OCI-LY7 (cell line): Measurements from ENCODE around the gene ACD. TPM values are rescaled to one million over a fixed set of nuclear protein-coding genes. Genes with fewer than 3 reads are reported as not detected.

Experiments
- BruUV-seq: library from RNA; stranded (reverse); fragments of 400-500 nt; replicated peaks from 2 replicates; lab custom pipeline; 2021; lab: Mats Ljungman, UMichigan
- CTCF ChIA-PET: fragments of 300-600 bp; sonication (Branson Sonifier 250); formaldehyde crosslinking; loops from one replicate; lab custom pipeline; 2022; ENCODE audit warnings: antibody characterized with exemption; ENCODE audit not compliant: unreplicated experiment; lab: Charles Lee
- POLR2A ChIA-PET: fragments of 300-600 bp; sonication (Branson Sonifier 250); formaldehyde crosslinking; loops from one replicate; lab custom pipeline; 2022; ENCODE audit warnings: antibody characterized with exemption; lab: Charles Lee
- DNase-seq: peaks from one replicate; pipeline ENCODE4 v3.0.0-alpha.2; 2015; ENCODE audit warnings: low spot score
- H2AFZ ChIP-seq: fragments of 200-600 bp; sonication (generic), shearing (Covaris generic); 2 replicates; pipeline ENCODE4 v1.6.1; 2014; ENCODE audit warnings: mild to moderate bottlenecking, antibody characterized with exemption, low read length, moderate library complexity
- H3K27ac ChIP-seq: fragments of 200-600 bp; sonication (generic); 2 replicates; pipeline ENCODE4 v1.5.1; 2014; ENCODE audit warnings: mixed run types, low read depth, mild to moderate bottlenecking, moderate library complexity, low read length, inconsistent platforms; ENCODE audit not compliant: poor library complexity, severe bottlenecking
- H3K36me3 ChIP-seq: fragments of 200-600 bp; sonication (generic); 2 replicates; pipeline ENCODE4 v1.6.1; 2014; ENCODE audit warnings: mild to moderate bottlenecking, antibody characterized with exemption, low read length, moderate library complexity, mixed read lengths; ENCODE audit not compliant: insufficient read depth
- H3K4me1 ChIP-seq: fragments of 200-600 bp; sonication (generic); 2 replicates; pipeline ENCODE4 v1.5.1; 2014; ENCODE audit warnings: mild to moderate bottlenecking, low read length; ENCODE audit not compliant: insufficient read depth, poor library complexity, severe bottlenecking
- H3K4me2 ChIP-seq: fragments of 200-600 bp; sonication (generic); 2 replicates; pipeline ENCODE4 v1.6.1; 2014; ENCODE audit warnings: mild to moderate bottlenecking, low read length
- H3K4me3 ChIP-seq: fragments of 200-600 bp; sonication (generic); 2 replicates; pipeline ENCODE4 v1.5.1; 2014; ENCODE audit warnings: mild to moderate bottlenecking, low read depth, low read length; ENCODE audit not compliant: poor library complexity, severe bottlenecking
- H3K79me2 ChIP-seq: fragments of 200-600 bp; sonication (generic); 2 replicates; pipeline ENCODE4 v1.6.1; 2016; ENCODE audit warnings: low read depth, mild to moderate bottlenecking, low read length, moderate library complexity, mixed read lengths; ENCODE audit not compliant: insufficient read depth
- H3K9me2 ChIP-seq: fragments of 200-600 bp; sonication (generic); 2 replicates; pipeline ENCODE4 v1.6.1; 2016; ENCODE audit warnings: mild to moderate bottlenecking, low read length, mixed read lengths; ENCODE audit not compliant: insufficient read depth
- H3K9me3 ChIP-seq: fragments of 200-600 bp; sonication (generic); 2 replicates; pipeline ENCODE4 v1.6.1; 2014; ENCODE audit warnings: mild to moderate bottlenecking, mixed run types, low read length, mixed read lengths
- H4K20me1 ChIP-seq: fragments of 200-600 bp; sonication (generic); 2 replicates; pipeline ENCODE4 v1.6.1; 2014; ENCODE audit warnings: mild to moderate bottlenecking, antibody characterized with exemption, low read length, moderate library complexity, mixed read lengths; ENCODE audit not compliant: insufficient read depth
- EZH2phosphoT487 ChIP-seq: fragments of 200-600 bp; sonication (generic); IDR thresholded peaks from 2 replicates; pipeline ENCODE4 v1.6.1; 2018; ENCODE audit warnings: low read depth, borderline replicate concordance, mild to moderate bottlenecking, mixed run types, antibody characterized with exemption, low read length, moderate library complexity, mixed read lengths
- intact Hi-C: fragments of 100-400 bp; cut with micrococcal nuclease; formaldehyde crosslinking; loops from one replicate; pipeline ENCODE4 v1.10.0; 2022; ENCODE audit not compliant: unreplicated experiment
- total RNA-seq, 2 experiments: library from RNA; depleted of rRNA in 1 of 2; stranded (reverse); fragments of >200 nt in 1 of 2; shearing (Covaris generic) in 1 of 2; gene quantifications; 2 replicates each; pipeline ENCODE4 v1.2.3, GENCODE V29; 2014 to 2022
- TF ChIP-seq, protein P1 (sequence below): fragments of 200-600 bp; sonication (generic); conservative IDR thresholded peaks from 2 replicates; pipeline ENCODE4 v1.5.1; 2014; ENCODE audit warnings: mild to moderate bottlenecking, antibody characterized with exemption, low read length, moderate library complexity, mixed read lengths

Gene ACD
- total RNA-seq, 2 experiments from 2014 or later = 33.7 to 45.4 TPM

DNA sequence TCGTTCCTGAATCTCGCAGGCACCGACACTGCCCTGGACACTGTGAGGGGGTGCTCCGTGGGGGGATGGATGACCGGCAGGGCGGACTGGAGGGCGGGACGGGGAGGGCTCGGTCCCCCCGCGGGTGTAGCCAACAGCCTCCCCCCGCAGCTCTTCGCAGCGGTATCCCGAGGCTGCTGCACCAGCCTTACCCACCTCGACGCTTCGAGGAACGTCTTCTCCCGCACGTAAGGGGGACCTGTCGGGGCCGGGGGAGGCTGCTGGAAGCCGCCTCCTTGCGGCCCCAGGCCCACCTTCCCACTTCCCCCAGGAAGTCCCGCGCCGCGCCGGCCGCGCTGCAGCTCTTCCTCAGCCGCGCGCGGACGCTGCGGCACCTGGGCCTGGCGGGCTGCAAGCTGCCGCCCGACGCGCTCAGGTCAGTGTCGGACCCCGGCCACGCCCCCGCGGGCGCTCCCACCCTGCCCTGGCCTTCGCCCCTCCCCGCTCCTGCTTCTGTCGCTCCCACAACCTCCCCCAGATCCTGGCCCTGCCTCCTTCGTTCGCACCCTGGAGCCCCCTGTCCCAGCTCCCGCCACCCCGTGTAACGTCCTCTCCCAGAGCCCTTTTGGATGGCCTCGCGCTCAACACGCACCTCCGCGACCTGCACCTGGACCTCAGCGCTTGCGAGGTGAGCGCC is 11.8 kb downstream of the ACD start:
- H3K4me2 ChIP-seq = no peak overlapping the region
- no peak for DNase-seq
- BruUV-seq = no TSS peak
- ChIA-PET POLR2A (interaction anchor here (0.5 kb wide), 1 partner anchor 637 kb away, joined by 4 read pairs; no protein-coding TSS in a partner anchor), CTCF (interaction anchor here (0.6 to 0.9 kb wide), 2 partner anchors 101 to 103 kb away, joined by 3 to 14 read pairs; no protein-coding TSS in a partner anchor)
- H2AFZ ChIP-seq = no peak overlapping the region
- no peaks in the 10 kb centered on the region for H3K9me3 ChIP-seq
- H4K20me1 ChIP-seq = no peaks in the 10 kb centered on the region; the same call in 1 of the 2 replicates
- intact Hi-C loops = no loop called here
- H3K4me1 ChIP-seq = peaks cover 25% of the 10 kb centered on the region
- no peak overlapping the region for H3K4me3 ChIP-seq
- peaks cover 14% of the 10 kb centered on the region; the same call in 1 of the 2 replicates for H3K79me2 ChIP-seq
- no peak overlapping the region for H3K27ac ChIP-seq
- no peaks in the 10 kb centered on the region for H3K9me2 ChIP-seq
- peaks cover 58% of the 10 kb centered on the region for H3K36me3 ChIP-seq
- no peak for TF ChIP-seq EZH2phosphoT487
- TF ChIP-seq, protein P1, sequence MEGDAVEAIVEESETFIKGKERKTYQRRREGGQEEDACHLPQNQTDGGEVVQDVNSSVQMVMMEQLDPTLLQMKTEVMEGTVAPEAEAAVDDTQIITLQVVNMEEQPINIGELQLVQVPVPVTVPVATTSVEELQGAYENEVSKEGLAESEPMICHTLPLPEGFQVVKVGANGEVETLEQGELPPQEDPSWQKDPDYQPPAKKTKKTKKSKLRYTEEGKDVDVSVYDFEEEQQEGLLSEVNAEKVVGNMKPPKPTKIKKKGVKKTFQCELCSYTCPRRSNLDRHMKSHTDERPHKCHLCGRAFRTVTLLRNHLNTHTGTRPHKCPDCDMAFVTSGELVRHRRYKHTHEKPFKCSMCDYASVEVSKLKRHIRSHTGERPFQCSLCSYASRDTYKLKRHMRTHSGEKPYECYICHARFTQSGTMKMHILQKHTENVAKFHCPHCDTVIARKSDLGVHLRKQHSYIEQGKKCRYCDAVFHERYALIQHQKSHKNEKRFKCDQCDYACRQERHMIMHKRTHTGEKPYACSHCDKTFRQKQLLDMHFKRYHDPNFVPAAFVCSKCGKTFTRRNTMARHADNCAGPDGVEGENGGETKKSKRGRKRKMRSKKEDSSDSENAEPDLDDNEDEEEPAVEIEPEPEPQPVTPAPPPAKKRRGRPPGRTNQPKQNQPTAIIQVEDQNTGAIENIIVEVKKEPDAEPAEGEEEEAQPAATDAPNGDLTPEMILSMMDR = no peak

DNA sequence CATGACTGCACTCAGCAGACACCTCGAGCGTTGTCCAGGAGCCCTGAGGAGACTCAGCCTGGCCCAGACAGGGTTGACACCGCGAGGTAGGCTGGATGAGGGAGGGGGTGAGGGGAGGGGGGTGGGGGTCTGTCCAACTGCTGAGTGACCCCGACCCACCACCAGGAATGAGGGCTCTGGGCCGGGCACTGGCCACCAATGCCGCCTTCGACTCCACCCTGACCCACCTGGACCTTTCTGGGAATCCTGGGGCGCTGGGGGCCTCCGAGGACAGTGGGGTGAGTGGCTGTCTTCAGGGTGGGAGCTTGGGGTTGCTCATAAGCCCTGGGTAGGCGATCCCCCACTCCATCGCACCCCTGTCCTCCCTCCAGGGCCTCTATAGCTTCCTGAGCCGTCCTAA is 12.4 kb downstream of the ACD start:
- no peak for TF ChIP-seq EZH2phosphoT487
- TF ChIP-seq, protein P1 = no peak
- BruUV-seq = no TSS peak
- H2AFZ ChIP-seq = no peak overlapping the region
- no peak overlapping the region for H3K27ac ChIP-seq
- no peaks in the 10 kb centered on the region for H3K9me2 ChIP-seq
- POLR2A ChIA-PET = interaction anchor here (0.5 to 5.3 kb wide), 2 partner anchors 12 to 638 kb away, joined by 4 to 22 read pairs; partner anchors contain the start of gene ACD
- peaks cover 25% of the 10 kb centered on the region for H3K4me1 ChIP-seq
- no peak overlapping the region for H3K4me2 ChIP-seq
- H3K9me3 ChIP-seq = no peaks in the 10 kb centered on the region
- H3K36me3 ChIP-seq = peaks cover 56% of the 10 kb centered on the region
- DNase-seq = no peak
- peaks cover 14% of the 10 kb centered on the region; the same call in 1 of the 2 replicates for H3K79me2 ChIP-seq
- H3K4me3 ChIP-seq = no peak overlapping the region
- no peaks in the 10 kb centered on the region; the same call in 1 of the 2 replicates for H4K20me1 ChIP-seq
- CTCF ChIA-PET = interaction anchor here (0.6 to 0.9 kb wide), 2 partner anchors 100 to 102 kb away, joined by 3 to 14 read pairs; no protein-coding TSS in a partner anchor
- intact Hi-C loops = no loop called here
